HEK293 (cell line): Measurements from ENCODE around the gene LIMS4.
"Not testable (repeated sequence)": the region's sequence is repeated elsewhere in the genome, so short reads cannot be mapped to it uniquely, and the experiment has no call there.

Experiments used
- EGR2 ChIP-seq: fragments of 450-650 bp; formaldehyde crosslinking; IDR thresholded peaks from 2 replicates; pipeline ENCODE4 v1.5.1; 2016; ENCODE audit warnings: low read depth, missing biosample characterization, missing genetic modification characterization
- ZNF311 ChIP-seq: fragments of 450-650 bp; formaldehyde crosslinking; IDR thresholded peaks from 2 replicates; pipeline ENCODE4 v1.5.1; 2017; ENCODE audit warnings: missing biosample characterization, missing genetic modification characterization, borderline replicate concordance
- TF ChIP-seq, protein P1 (sequence below): fragments of 450-650 bp; IDR thresholded peaks from 2 replicates; pipeline ENCODE4 v1.5.1; 2018; ENCODE audit warnings: missing biosample characterization, mild to moderate bottlenecking, missing genetic modification characterization
- TF ChIP-seq, protein P2 (sequence below): fragments of 450-650 bp; formaldehyde crosslinking; IDR thresholded peaks from 2 replicates; pipeline ENCODE4 v1.5.1; 2016; ENCODE audit warnings: missing biosample characterization, missing genetic modification characterization

GRCh38 chr2:110480084-110480483 lies 7.5 kb upstream of the LIMS4 start:
- TF ChIP-seq, protein P1, sequence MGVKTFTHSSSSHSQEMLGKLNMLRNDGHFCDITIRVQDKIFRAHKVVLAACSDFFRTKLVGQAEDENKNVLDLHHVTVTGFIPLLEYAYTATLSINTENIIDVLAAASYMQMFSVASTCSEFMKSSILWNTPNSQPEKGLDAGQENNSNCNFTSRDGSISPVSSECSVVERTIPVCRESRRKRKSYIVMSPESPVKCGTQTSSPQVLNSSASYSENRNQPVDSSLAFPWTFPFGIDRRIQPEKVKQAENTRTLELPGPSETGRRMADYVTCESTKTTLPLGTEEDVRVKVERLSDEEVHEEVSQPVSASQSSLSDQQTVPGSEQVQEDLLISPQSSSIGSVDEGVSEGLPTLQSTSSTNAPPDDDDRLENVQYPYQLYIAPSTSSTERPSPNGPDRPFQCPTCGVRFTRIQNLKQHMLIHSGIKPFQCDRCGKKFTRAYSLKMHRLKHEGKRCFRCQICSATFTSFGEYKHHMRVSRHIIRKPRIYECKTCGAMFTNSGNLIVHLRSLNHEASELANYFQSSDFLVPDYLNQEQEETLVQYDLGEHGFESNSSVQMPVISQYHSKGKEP (tag by site-specific recombination), result not testable (repeated sequence)
- TF ChIP-seq EGR2, ZNF311: not testable (repeated sequence)
- TF ChIP-seq, protein P2, sequence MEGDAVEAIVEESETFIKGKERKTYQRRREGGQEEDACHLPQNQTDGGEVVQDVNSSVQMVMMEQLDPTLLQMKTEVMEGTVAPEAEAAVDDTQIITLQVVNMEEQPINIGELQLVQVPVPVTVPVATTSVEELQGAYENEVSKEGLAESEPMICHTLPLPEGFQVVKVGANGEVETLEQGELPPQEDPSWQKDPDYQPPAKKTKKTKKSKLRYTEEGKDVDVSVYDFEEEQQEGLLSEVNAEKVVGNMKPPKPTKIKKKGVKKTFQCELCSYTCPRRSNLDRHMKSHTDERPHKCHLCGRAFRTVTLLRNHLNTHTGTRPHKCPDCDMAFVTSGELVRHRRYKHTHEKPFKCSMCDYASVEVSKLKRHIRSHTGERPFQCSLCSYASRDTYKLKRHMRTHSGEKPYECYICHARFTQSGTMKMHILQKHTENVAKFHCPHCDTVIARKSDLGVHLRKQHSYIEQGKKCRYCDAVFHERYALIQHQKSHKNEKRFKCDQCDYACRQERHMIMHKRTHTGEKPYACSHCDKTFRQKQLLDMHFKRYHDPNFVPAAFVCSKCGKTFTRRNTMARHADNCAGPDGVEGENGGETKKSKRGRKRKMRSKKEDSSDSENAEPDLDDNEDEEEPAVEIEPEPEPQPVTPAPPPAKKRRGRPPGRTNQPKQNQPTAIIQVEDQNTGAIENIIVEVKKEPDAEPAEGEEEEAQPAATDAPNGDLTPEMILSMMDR (tag by site-specific recombination), result not testable (repeated sequence)
